Ovary (tissue), 9 donors: Measurements from ENCODE around the gene LRP8. TPM values are rescaled to one million over a fixed set of nuclear protein-coding genes. Genes with fewer than 3 reads are reported as not detected.

ENCODE experiments used
- DNase-seq, 5 donors: peaks; one replicate each; pipeline ENCODE4 v3.0.0-alpha.2; 2019 to 2020
- H3K27ac ChIP-seq, 2 donors: fragments of 200-600 bp; one replicate each; pipeline versions ENCODE4 v1.5.1 to v1.8.0; 2019 to 2022
- H3K27me3 ChIP-seq: fragments of 200-600 bp; one replicate; pipeline ENCODE4 v1.8.0; 2022
- H3K36me3 ChIP-seq: fragments of 200-600 bp; sonication (generic); one replicate; pipeline ENCODE4 v1.5.1; 2019
- H3K4me1 ChIP-seq: one replicate; pipeline ENCODE4 v1.8.1; 2013; ENCODE audit warnings: mild to moderate bottlenecking, moderate library complexity; ENCODE audit not compliant: insufficient read depth
- H3K4me3 ChIP-seq: fragments of 200-600 bp; sonication (generic); one replicate; pipeline ENCODE4 v1.5.1; 2017
- H3K9me3 ChIP-seq, 2 donors: fragments of 200-600 bp in 1 of 2; sonication (generic) in 1 of 2; one replicate each; pipeline versions ENCODE4 v1.5.1 to v1.8.1; 2013 to 2019; ENCODE audit warnings: mild to moderate bottlenecking in 1 of 2, moderate library complexity in 1 of 2
- EP300 ChIP-seq: sonication (generic); formaldehyde crosslinking; IDR thresholded peaks from one replicate; pipeline ENCODE4 v1.6.1; 2017; ENCODE audit warnings: antibody characterized with exemption
- POLR2A ChIP-seq: fragments of 450-650 bp; IDR thresholded peaks from one replicate; pipeline ENCODE4 v1.6.1; 2017; ENCODE audit warnings: antibody characterized with exemption, mild to moderate bottlenecking, moderate library complexity
- WGBS, 3 donors: extraction: QIAGEN DNeasy Blood & Tissue Kit in 1 of 3; methylation state at CpG; one replicate each; pipeline versions ENCODE4 v1.1.5 to v1.1.7; 2013 to 2017; 5-methylcytosine and 5-hydroxymethylcytosine counted together
- intact Hi-C, 4 donors: fragments of 100-400 bp; cut with DNase I; formaldehyde crosslinking; loops; one replicate each; pipeline versions ENCODE4 v1.11.0 to v1.15.1; 2022 to 2023
- polyA plus RNA-seq, 2 donors: library from polyadenylated mRNA; stranded (reverse); fragments of 200-250 nt in 1 of 2; fragments of 350-450 nt in 1 of 2; fragmentation: Illumina TruSeq in 1 of 2; extraction: RNeasy Lipid Tissue Mini Kit (QIAGEN cat#74804) in 1 of 2; gene quantifications; one replicate each; pipeline ENCODE4 v1.2.3, GENCODE V29; 2013 to 2014
- total RNA-seq, 7 donors: library from RNA; depleted of rRNA in 2 of 7; stranded (reverse); fragments of >200 nt in 2 of 7; fragmentation: NEBNext Ultra II Directional in 3 of 7; extraction: Animal tissue kit (Norgen Biotek cat#: 25700) in 3 of 7; gene quantifications; one replicate each; pipeline versions ENCODE4 v1.1.0 to v1.2.4, GENCODE V29; 2016 to 2023
- TF ChIP-seq, protein P1 (sequence below), 3 donors: fragments of 450-650 bp in 2 of 3; fragments of 200-600 bp in 1 of 3; IDR thresholded peaks; one replicate each; pipeline versions ENCODE4 v1.5.1 to v1.8.0; 2016 to 2022; ENCODE audit warnings: antibody characterized with exemption in 3 of 3, mild to moderate bottlenecking in 1 of 3
- donor health status: DM: no; HTN: no; CAD: no; lungs with moderate emphysema.
- donor health status: DM: no; HTN: no; CAD: no.
- donor health status: Bipolar disorder and iron deficiency.
- donor health status: DM: yes; HTN: yes; CAD: no.
- donor health status: DM: no; HTN: no; CAD: no.
- donor health status: DM: yes; HTN: yes; CAD: no.

The LRP8 gene
- total and polyA plus RNA-seq, 9 donors, result 1.2 to 10.6 (median 2.2) TPM

DNA sequence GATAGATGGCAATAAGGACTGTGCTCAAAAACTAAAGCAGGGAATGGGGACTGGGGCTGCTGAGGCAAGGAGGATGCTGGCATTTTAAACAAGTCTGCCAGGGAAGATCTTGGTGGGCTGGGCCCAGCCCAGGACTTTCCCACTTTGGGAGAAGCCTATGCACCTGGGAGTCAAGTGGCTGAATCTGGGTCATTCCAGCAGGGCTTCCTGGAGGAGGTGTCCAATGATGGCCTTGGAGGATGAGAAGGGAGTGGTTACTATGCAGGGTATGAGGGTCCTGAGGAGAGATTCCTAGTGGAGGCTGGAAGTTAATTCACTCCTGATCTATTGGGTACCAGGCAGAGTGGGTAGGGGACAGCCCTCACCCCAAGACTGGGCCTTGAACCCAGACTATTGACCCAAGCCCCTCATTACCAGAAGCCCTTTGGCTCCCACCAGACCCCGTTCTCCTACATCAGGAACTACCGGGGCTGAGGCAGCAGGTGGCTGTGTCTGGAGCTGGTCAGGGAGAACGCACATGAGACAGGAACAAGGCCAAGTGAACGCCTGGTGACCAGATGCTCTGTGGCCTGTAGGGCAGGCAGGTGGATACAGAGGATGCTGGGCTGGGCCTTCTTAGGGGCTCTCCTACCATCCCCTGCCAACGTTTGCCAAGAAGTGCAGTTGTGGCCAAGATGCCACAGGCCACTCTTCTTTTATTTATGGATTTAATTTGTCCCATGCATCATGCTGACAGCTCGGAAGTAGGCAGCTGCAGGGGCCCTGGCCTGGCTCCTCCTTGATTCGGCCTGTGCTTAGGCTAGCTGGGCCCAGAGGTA, 18.3 kb upstream of the LRP8 start:
- 58 to 67% (median 65%) methylated on average over 7 of the region's 7 CpGs for WGBS, 3 donors
- intact Hi-C loops, result no loop called here
- no peak overlapping the region for H3K27ac ChIP-seq
- H3K4me1 ChIP-seq, result no peaks in the 10 kb centered on the region
- no peak overlapping the region for H3K4me3 ChIP-seq
- no peaks in the 10 kb centered on the region for H3K9me3 ChIP-seq
- no peaks in the 10 kb centered on the region for H3K27me3 ChIP-seq
- TF ChIP-seq, protein P1, sequence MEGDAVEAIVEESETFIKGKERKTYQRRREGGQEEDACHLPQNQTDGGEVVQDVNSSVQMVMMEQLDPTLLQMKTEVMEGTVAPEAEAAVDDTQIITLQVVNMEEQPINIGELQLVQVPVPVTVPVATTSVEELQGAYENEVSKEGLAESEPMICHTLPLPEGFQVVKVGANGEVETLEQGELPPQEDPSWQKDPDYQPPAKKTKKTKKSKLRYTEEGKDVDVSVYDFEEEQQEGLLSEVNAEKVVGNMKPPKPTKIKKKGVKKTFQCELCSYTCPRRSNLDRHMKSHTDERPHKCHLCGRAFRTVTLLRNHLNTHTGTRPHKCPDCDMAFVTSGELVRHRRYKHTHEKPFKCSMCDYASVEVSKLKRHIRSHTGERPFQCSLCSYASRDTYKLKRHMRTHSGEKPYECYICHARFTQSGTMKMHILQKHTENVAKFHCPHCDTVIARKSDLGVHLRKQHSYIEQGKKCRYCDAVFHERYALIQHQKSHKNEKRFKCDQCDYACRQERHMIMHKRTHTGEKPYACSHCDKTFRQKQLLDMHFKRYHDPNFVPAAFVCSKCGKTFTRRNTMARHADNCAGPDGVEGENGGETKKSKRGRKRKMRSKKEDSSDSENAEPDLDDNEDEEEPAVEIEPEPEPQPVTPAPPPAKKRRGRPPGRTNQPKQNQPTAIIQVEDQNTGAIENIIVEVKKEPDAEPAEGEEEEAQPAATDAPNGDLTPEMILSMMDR (IDR thresholded peaks at IDR 0.05), result no peak
- TF ChIP-seq EP300 (no peak), POLR2A (no peak)
- H3K36me3 ChIP-seq, result no peaks in the 10 kb centered on the region
- peak in 1 of 5 donors; percentile 2 for DNase-seq

DNA sequence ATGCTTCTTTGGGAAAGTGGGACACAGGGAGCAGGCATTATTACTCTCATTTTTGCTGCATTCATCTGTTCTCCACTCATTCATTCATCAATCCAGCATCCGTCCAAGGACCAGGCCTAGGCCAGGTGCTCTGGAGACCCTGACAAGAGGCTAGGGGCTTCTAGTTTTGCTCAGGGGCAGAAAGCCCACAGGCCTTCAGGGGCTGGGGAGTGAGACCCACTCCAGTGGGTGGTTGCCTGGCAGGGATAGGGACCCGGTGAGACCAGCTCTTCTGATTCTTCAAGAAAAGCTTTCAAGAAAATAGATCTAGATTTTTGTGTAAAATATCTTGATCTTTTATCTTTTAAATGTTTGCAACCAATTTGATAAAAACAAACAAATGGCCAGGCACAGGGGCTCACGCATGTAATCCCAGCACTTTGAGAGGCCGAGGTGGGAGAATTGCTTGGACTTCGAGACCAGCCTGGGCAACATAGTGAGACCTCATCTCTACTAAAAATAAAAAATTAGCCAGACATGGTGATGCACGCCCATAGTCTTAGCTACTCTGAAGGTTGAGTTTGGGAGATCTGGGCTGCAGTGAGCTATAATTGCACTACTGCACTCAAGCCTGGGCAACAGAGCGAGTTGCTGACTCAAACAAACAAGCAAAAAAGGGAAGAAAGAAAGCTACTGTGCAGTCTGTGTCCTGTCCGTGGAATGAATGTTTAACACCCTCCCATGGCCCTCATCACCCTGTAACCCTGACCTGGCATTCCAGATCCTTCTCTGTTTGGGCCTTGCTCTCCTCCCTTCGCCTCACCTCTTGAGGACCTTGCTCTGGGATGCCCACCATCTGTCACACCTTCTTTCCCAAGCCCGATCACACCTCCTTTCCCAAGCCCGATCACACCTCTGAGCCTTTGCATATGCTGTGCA, 17.3 kb upstream of the LRP8 start:
- no peaks in the 10 kb centered on the region for H3K36me3 ChIP-seq
- no peaks in the 10 kb centered on the region for H3K27me3 ChIP-seq
- no peaks in the 10 kb centered on the region for H3K9me3 ChIP-seq
- TF ChIP-seq, protein P1 (IDR thresholded peaks at IDR 0.05), result no peak
- no peak for TF ChIP-seq EP300
- TF ChIP-seq POLR2A, result no peak
- no peak overlapping the region for H3K4me3 ChIP-seq
- DNase-seq, result peak in 2 of 5 donors; percentile 1 to 7
- WGBS, 3 donors, result 87 to 91% (median 89%) methylated on average over 11 of the region's 11 CpGs
- H3K4me1 ChIP-seq, result no peaks in the 10 kb centered on the region
- intact Hi-C loops, result no loop called here
- no peak overlapping the region for H3K27ac ChIP-seq

DNA sequence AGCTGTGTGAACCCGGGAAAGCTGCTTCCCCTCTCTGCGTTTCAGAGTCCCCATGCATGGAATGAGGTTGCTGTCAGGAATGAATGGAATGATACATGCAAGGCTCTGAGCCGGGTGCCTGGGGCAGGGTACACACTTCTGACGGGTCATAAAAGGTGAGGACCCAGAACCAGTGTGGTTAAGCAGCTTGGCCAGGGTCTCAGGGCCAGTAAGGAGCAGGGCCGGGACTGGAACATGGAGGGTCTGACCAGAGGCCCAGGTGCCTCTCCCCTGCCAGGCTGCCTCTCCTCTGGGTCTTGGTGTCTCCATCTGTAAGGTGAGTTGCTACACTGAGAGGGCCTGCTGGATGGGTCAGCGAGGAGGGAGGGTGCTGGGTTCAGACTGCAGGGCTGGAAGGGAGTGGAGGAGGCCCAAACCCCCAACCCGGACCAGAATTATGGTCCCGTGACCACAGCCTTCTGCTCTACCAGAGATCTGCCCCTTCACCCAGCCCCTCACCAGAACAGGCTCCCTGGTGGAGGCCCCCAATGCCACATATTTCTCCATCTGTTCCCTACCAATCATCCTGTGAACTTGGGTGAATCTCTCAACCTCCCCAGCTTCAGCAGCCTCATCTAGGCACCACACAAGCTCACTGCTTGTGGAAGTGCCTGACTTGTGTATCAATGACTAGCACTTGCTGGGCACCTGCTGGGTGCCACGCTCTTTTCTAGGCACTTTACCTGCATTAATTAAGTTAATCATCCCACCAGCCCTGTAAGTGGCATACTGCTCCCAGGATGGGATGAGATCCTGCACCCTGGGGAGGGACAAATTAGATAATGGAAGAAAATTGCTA, 16.2 kb upstream of the LRP8 start:
- intact Hi-C loops, result no loop called here
- peak in 2 of 5 donors; percentile 4 to 15 for DNase-seq
- Histone ChIP-seq H3K27me3 (no peaks in the 10 kb centered on the region), H3K36me3 (no peaks in the 10 kb centered on the region), H3K4me1 (no peaks in the 10 kb centered on the region), H3K27ac (no peak overlapping the region), H3K9me3 (no peaks in the 10 kb centered on the region), H3K4me3 (no peak overlapping the region)
- WGBS, 3 donors, result 68 to 72% (median 70%) methylated on average over 9 of the region's 9 CpGs
- TF ChIP-seq EP300, result no peak
- TF ChIP-seq, protein P1 (IDR thresholded peaks at IDR 0.05), result no peak
- TF ChIP-seq POLR2A, result no peak
